Stimulated activated CD4-positive, alpha-beta T cell treated with anti-CD3 and anti-CD28 coated beads, TNF-alpha, amount 100 ng/mL, for 24 hours (primary cell): ENCODE data around the gene BAG5.
A peak's percentile ranks its signal among the peaks of the same experiment; 100 is the strongest.
"Not testable (repeated sequence)": the region's sequence is repeated elsewhere in the genome, so short reads cannot be mapped to it uniquely, and the experiment has no call there.

Experiments
- DNase-seq, 3 experiments: peaks; one replicate each; pipeline ENCODE4 v3.0.0-alpha.2; 2020; ENCODE audit warnings: low read depth in 3 of 3

BAG5 gene

DNA sequence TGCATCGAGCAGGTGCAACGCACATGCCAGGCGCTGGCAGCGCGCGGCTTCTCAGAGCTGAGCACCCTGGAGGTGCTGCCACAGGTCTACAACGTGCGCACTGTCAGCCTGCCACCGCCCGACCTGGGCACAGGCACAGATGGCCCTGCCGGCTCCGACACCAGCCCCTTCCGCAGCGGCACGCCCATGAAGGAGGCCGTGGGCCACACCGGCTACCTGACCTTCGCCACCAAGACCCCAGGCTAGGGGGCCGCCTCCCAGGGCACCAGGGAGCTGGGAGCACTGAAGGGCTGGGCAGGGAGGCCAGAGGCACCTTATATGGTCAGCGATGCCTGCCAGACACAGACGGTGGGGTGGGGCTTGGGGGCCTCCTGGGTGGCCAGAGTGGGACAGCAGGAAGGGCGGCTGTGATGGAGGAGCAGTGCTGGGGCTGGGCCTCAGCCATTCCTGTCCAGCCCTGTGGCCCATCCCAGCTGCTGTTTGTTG lies 27.8 kb downstream of the BAG5 start:
- no peak for DNase-seq

DNA sequence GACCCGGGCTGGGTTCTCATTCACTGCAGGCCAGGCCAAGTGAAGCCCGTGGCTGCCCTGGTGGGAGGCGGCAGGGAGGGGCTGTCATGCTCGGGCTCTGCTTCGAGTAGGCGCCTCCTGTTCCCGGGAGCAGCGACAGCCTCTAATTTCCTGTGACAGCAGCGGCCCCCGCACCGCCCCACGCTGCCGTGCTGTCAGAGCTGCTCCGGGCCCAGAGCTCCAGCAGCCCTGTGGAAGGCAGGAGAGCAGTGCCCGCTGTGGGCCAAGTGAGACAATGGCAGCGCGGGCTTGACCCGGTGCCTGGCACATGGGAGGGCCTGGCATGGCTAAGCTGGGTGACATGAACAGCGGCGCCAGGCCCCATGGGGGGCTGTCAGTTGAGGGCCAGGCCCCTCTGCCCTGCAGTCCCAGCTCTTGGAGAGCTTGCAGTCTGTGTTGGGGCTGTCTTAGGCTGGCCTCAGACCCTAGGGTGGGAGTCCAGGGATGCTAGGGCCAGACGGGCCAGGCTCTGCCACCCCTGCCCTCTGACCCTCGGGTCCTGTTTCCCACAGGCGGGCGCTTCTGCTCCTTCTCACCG lies 28.4 kb downstream of the BAG5 start:
- DNase-seq: no peak

DNA sequence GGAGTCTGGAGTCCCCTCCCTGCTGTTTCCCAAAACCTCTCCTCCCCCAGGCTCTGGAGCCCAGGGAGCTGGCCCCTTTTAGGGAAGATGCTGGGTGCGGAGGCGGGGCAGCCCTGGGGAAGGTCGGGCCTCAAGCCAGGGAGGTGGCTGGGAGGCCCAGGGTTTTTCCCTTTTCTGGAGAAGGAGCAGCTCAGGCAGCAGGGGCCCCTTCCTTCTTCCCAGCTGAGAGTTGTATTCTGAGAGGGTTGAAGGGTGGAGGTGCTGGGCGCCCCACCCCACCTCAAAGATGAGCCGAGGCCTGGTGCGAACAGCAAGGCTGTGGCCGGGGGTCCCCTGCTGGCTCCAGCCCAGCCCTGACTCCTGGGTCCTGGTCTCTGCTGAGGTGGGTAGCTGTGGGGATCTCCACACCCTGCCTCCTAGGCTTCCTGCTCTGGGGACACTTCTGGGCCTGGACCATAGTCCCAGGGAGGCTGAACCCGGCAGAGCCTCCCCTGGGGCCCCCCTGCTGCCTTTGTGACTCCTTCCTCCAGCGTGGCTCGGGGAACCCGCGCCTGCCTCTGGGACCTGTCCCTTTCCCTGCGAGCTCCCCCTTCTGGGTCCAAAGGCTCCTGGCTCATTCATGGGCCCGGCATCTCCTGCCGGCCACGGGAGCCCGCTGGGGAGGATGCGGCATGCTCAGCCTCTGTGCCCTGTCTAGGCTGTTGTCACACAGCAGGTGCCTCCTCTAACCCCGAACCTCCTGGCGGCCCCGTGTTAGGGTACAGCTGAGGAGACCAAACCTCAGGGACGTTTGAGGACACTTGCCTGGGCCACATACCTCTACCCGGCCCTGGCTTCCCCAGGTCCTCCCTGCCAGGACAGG lies 29.1 kb downstream of the BAG5 start:
- DNase-seq: no peak

DNA sequence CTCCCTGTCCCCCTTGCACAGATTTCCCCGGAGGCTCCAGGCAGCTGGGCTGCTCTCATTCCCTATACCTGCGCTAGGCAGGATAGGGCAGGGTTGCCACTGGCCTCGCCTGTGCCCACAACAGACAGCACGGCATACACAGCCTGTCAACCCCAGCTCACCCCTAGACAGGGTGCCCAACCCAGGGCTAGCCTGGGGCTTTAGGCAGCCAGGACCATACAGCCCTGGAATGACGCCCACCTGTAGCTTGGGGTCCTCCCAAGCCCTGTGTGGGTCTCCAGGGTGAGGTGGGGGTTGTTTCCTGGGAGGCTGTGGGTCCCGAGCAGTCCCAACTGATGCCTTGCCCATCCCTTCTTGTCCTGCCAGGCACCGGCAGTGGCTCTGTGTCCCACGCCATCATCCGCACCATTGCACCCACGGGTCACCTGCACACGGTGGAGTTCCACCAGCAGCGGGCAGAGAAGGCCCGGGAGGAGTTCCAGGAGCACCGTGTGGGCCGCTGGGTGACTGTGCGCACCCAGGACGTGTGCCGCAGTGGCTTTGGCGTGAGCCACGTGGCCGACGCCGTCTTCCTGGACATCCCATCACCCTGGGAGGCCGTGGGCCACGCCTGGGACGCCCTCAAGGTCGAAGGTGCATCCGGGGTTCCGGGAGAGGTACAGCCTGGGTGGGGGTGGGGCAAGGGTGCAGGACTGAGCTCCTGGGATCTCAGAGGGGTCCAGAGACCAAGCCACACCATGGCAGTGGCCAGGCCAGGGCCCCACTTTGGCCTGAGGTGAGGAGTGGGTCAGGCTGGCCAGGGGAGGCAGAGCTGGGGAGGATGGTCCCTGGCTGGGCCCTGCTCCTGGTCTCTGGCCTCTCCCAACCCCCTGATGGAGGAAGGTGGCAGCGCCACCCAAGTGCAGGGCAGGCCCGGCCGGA lies 30.0 kb downstream of the BAG5 start:
- DNase-seq: no peak

DNA sequence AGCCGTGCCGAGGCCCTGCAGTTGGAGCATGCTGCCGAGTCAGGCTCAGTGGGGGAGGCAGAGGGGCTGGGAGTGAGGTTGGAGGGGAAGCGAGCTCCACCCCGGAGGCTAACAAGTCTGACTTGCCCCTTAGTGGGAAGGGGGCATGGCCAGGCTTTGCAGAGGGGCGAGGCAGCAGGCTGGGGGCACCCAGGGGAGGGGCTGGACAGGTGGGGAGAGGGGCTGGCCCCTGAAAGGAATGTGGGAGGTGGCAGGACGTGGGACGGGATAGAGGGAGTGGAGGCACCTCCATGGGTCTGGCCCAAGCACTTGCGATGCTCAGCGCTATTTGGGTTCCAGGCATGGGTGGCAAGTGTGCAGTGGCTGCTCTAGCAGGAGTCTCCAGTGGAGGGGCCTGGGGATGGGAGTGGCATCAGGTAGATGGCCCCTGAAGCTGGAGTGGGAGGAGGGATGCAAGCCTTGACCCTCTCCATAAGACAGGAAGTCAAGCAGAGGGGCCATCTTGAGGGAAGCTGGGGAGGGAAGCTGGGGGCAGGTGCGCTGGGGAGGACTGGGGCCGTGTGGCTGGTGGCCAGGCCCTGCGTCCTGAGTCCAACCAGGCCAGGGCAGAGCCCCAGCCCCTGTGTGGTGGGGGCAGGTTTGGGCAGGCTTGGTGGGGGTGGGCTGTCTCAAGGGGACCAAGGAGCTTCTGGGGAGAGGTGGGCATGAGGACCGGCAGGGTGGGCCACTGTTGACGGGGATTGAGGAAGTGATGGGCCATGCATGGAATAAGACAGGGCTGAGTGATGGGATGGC lies 30.8 kb downstream of the BAG5 start:
- no peak for DNase-seq

DNA sequence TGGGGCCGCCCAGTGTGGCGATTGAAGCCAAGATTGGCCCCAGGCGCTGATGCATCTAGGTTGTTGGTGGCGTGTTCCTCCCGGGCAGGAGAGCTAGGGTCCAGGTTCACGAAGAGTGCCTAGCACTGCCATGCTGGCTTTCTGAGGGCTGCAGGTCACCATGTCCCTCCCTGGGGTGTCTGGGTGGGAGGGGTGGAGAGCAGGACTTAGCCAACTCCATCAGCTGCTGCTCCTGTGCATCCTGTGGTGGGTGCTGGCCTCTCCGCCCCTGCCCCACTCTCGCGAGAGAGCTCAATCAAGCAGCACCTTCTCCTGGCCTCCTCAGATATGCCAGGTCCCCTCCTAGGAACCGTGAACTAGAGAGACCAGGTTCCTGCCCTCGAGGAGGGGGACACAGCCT lies 31.6 kb downstream of the BAG5 start:
- DNase-seq: no peak

DNA sequence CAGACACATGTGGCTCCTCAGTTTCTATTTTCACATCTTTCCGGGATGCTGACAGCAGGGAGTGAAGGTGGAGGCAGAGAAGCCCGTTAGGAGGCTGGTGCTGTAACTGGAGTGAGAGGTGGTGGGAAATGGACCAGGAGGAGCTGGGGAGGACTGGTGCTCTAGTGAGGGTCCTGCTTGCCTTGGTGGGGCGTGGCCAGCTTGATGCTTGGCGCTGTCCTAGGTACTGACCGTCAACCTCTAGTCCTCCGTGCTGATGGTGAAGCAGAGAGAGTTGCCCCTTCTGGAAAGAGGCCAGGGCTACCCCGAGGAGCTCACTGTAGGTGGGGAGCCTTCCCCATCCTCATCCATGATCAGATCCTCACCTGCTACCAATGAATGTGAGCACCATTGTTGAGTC lies 32.1 kb downstream of the BAG5 start:
- DNase-seq: no peak

DNA sequence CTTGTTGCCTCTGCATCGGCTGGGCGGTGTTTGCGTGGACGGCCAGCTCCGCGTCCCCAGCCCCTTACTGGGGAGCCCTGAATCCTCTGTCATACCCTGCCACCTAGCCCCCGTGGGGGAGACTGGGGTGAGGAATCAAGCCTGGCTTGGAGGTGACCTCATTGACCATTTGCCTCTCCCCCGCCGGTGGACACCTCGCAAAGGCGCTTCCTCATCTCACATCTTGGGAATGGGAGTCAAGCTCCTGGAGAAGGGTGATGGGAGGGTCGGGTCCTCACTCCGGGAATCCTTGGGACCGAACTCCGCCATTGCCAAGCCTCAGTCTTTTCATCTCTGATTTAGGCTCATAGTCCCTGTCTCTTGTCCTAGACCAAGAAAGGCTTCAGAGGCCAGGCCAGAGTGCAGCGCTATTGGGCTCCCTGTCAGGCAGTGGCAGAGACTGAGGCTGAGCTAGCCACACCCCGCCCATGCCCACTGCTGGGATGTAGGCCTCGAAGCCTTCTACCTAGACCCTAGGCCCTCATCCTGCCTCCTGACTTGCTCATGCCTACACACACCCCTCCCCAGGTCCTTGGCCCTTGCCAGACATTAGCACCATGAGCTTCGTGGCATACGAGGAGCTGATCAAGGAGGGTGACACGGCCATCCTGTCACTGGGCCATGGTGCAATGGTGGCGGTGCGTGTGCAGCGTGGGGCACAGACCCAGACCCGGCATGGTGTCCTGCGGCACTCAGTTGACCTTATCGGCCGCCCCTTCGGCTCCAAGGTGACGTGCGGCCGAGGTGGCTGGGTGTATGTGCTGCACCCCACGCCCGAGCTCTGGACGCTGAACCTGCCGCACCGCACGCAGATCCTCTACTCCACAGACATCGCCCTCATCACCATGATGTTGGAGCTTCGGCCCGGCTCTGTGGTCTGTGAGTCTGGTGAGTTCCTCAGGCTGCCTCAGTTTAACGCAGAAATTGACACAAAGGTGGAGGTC lies 32.8 kb downstream of the BAG5 start:
- no peak for DNase-seq

DNA sequence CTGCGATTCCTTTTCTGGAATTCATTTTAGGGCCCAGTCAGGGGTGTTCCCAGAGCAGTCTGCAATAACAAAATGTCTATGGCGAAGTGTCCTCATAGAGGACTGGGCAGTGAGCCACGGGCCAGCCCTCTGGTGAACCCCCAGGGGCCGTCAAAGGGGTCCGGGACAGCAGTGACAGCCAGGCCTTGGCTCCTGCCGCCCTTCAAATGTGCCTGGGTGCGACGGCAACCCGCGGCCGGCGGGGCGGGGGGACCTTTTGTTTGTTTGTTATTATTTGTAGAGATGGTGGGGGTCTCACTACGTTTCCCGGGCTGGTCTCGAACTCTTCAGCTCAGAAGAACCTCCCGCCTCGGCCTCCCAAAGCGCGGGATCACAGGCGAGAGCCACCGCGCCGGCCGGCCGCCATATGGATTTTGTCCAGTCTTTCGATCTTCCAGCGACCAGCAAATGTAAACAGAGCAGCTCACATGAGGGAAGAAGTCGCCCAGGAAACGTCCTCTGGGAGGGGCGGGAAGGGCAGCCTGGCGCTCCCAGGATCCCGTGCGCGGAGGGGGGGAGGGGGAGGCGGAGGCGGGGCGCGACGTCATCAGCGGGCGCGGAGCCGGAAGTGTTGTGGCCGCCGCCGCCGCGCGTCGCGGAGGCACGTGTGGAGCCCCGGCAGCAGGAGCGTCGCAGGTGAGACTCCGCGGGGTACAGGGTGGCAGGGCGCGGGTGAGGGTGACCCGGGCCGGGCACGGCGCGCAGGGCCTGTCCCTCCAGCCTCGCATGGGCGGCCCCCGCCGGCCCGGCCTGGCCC lies 33.7 kb downstream of the BAG5 start, which contains the start of gene TRMT61A:
TRMT61A (plus strand) TSS at position 610 of the 796 bp plus-strand sequence. CDS start 783 bp downstream, outside the sequence.
- peak; percentile 52 to 71 (median 69) for DNase-seq

DNA sequence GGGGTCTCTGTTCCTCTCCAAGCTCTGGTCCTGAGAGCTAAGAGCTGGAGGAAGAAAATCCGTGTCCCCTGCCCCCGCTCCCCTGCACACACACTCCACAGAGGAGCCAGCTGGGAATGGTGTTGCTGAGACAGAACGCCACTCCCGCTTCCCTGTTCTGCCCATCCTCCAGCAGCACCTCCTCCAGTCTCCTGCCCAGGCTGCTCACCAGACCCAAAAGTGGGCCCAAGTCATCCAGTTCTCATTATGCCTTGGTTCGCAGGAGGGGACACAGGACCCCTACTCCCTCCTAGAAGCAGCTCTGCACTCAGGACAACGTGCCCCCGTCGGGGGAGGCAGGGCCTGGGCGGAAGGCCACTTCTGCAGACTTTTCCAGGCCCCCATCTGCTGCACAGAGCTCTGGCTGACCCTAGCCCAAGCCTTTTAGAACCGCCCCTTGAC lies 34.3 kb downstream of the BAG5 start:
- no peak for DNase-seq

DNA sequence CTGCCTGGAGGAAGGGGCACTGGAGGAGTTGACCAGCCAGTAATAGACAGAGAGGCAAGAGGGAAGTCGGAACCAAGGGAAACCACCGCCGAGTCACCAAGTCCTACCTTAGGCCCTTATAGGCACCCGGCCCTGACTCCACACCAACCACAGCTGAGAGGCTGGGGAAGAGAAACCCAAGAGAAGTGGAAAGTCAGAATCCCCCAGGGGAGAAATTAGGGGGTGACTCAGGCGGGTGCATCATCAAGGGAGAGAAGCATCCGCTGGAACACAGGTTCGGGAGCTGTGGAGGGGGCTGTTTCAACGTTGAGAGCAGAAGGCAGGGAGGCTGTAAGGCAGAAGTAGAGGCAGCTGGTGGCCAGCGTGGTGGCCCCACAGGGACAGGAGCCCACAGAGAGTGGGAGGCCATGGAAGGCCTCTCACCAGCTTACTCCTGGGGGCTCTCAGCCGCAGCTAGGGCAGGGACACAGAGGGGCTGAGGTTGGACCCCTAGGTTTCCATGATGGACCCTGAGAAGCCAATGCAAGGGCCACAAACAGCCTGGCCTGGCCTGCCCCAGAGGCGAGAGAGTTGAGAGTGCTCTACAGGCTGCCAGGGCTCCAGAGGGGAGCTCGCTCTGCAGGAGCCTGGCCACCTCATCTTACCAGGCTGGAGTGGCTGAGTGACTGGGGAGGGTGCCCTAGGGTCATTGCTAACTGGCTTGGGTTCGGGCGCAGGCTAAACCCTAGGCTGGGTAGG lies 34.9 kb downstream of the BAG5 start:
- DNase-seq: peak in 1 of 3 experiments; percentile 35

DNA sequence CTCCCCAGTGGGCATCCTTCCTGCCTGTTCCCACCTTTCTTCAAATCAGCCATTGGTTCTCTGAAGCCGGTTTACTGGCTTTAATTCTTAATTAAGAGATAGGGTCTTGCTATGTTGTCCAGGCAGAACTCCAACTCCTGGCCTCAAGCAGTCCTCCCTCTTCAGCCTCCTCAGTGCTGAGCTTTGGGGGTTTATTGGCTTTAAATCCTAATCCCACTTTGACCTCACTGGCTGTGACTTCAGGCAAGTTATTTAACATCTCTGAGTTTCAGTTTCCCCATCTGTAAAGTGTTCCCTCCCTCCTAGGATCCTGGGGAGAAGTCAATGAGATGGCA lies 35.6 kb downstream of the BAG5 start:
- no peak for DNase-seq

DNA sequence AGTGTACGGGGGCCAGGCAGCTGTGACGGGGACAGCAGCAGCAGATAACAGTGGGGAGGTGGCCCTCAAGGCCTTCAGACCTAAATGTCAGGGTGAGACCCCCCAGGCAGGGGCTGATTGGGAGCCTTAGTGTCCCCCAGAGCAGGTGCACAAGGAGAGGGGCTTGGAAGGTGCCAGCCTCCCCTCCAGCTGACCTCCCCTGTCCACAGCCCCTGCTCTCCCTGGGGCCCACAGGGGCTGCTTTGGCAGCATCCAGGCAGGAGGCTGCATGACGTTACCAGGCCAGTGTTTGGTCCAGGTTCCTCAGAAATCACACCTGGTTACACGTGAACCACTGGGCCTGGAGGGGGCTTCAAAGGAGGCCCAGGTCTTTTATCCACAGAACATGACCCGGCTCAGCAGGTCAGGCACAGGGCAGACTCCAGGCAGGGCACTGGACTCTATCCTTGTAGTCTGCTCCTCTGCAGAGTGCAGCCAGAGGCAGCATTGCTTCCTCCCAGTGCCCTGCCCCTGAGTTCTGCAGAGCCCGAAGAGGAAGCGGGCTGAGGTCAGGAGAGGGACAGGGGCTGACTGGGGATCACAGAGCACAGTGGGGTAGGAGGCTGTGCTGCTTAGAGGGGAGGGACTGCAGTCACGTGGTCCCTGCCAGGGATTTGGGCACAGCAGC lies 36.1 kb downstream of the BAG5 start:
- DNase-seq: no peak

DNA sequence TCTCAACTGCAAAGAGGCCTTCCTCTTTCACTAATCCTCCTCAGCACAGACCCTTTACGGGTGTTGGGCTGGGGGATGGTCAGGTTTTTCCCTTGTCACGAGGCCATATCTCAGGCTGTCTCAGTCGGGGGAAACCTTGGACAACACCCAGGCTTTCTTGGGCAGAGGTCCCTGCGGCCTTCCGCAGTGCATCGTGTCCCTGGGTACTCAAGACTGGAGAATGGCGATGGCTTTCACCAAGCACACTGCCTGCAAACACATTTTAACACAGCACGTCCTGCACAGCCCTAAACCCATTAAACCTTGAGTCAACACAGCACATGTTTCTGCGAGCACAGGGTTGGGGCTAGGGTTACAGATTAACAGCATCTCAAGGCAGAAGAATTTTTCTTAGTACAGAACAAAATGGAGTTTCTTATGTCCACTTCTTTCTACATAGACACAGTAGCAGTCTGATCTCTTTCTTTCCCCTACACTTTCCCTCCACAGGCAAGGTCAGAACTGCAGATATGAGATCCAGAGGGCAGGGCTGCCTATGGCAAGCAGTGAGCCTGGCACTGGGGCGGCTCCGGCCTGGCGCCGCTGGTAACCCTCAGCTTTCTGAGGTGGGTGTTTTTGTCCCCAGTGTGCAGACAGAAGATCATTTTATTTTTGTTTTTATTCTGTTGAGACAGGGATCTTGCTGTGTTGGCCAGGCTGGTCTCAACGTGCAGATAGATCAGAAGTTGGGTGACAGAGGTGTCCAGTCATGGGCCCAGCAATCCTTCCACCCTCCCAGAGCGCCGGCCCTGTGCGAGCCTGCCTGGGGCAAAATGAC lies 36.8 kb downstream of the BAG5 start:
- DNase-seq: not testable (repeated sequence)

DNA sequence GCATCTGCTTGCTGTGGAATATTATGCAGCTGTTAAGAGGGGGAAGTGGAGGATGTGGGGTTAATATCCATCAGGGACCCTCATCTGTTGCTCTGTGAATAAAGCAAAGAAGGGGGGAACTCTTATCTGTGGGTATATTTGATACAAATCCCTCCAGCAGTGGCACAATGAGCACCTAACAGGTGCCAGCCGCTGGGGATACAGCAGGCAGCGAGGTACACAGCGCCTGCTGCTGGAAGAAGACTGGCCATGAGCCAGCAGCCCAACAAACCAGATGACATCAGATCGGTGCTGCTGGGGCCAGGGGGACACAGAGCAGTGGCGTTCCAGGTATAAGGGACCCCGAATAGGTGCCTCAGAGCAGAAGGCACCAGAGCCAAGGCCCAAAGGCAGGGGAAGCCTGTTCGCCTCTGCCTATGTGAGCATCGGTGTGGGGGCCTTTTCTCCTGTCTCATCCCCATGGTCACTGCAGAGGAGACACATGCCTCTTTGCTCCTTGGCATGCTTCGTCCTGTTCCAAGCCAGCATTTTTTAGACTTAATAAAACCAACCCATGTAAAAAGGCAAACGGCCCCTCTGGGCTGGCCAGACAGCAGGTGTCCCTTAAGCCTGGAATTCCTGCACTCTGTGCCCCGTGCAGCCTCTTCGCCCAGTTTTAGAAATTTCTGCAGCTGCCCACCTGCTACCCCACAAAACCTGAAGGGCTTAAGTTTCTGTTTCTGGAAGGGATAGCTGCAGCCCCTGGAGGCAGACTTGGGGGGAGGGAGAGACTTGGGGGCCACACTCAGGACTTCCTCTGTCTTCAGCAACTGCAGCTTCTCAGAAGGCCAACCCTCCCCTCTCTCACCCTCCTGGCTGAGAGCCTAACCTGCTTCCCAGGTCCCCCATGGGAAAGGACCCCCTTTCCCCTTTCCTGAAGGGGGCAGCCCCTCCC lies 38.2 kb downstream of the BAG5 start:
- no peak for DNase-seq

DNA sequence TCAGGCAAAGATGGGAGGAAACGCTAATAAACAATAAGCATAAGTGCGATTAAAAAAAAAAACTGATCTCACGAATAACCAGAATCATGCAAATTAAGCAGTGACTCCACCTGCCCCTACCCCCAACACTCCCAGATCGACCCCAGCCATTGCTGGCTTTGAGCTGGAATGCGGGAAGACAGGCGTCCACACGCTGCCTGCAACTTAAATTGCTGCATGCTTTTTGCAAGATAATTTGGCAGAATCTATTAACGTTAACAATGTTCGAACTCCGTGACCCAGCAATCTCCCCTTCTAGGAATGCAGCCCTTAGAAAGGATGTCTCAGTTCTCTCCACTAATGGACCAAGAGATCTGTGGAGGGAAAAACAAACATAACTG lies 38.9 kb downstream of the BAG5 start:
- no peak for DNase-seq
